Endothelial cell (in vitro differentiated cells): ENCODE results near the gene PLEKHF1. TPM values are rescaled to one million over a fixed set of nuclear protein-coding genes. Genes with fewer than 3 reads are reported as not detected.

Experiments
- DNase-seq: peaks from one replicate; pipeline ENCODE4 v3.0.0; 2021; ENCODE audit warnings: low spot score
- H3K27ac Mint-ChIP-seq: one replicate; pipeline ENCODE4 v1.8.0; 2021; ENCODE audit warnings: mixed read lengths, inconsistent platforms; ENCODE audit not compliant: unreplicated experiment
- H3K27me3 Mint-ChIP-seq: one replicate; pipeline ENCODE4 v1.8.0; 2021; ENCODE audit warnings: mild to moderate bottlenecking, moderate library complexity, mixed read lengths, inconsistent platforms; ENCODE audit not compliant: unreplicated experiment
- H3K36me3 Mint-ChIP-seq: one replicate; pipeline ENCODE4 v1.8.0; 2021; ENCODE audit warnings: mild to moderate bottlenecking, low read depth, mixed read lengths, inconsistent platforms; ENCODE audit not compliant: unreplicated experiment
- H3K4me1 Mint-ChIP-seq: one replicate; pipeline ENCODE4 v1.8.0; 2021; ENCODE audit warnings: mild to moderate bottlenecking, mixed read lengths, inconsistent platforms; ENCODE audit not compliant: unreplicated experiment
- H3K4me3 Mint-ChIP-seq: one replicate; pipeline ENCODE4 v1.8.0; 2021; ENCODE audit warnings: mild to moderate bottlenecking, mixed read lengths, inconsistent platforms; ENCODE audit not compliant: unreplicated experiment
- H3K9me3 Mint-ChIP-seq: one replicate; pipeline ENCODE4 v1.8.0; 2021; ENCODE audit warnings: mixed read lengths, inconsistent platforms; ENCODE audit not compliant: unreplicated experiment
- total RNA-seq: library from RNA; stranded (reverse); fragmentation: NEBNext Ultra II Directional; extraction: Animal tissue kit (Norgen Biotek cat#: 25700); gene quantifications from one replicate; pipeline ENCODE4 v1.2.1, GENCODE V29; 2021; ENCODE audit not compliant: unreplicated experiment
- TF ChIP-seq, protein P1 (sequence below): fragments of 200-600 bp; sonication (generic); IDR thresholded peaks from one replicate; pipeline ENCODE4 v1.5.0; 2021; ENCODE audit warnings: antibody characterized with exemption; ENCODE audit not compliant: unreplicated experiment

The PLEKHF1 gene
- total RNA-seq, 1 donor from 2014 or later, result 0.77 TPM

DNA sequence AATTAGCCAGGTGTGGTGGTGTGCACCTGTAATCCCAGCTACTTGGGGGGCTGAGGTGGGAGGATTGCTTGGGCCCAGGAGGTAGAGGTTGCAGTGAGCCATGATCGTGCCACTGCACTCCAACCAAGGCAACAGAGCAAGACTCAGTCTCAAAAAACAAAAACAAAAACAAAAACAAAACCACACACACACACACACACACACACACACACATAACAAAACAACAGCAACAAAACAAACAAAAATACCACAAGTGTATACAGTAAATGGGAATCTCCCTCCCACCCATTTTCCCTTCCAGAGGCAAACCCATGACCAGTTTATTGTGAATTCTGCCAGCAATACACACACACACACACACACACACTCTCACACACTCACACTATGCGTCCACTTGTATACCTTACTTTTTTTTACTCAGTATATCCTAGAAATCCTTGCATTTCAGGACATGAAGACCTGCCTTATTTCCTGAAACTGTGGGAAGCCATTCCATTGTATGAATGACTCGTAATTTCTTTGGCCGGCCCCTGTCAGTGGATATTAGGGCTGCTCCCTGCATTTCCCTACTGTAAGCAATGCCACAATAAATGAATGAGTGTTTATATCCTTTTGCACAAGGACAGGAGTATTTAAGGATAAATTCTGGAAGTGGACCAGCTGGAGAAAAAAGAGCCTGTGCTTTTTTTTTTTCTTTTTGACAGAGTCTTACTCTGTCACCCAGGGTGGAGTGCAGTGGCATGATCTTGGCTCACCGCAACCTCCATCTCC lies 6.9 kb upstream of the PLEKHF1 start:
- H3K27ac Mint-ChIP-seq, result no peak overlapping the region
- no peak overlapping the region for H3K4me3 Mint-ChIP-seq
- DNase-seq, result no peak
- peaks cover 4% of the 10 kb centered on the region for H3K4me1 Mint-ChIP-seq
- TF ChIP-seq, protein P1, sequence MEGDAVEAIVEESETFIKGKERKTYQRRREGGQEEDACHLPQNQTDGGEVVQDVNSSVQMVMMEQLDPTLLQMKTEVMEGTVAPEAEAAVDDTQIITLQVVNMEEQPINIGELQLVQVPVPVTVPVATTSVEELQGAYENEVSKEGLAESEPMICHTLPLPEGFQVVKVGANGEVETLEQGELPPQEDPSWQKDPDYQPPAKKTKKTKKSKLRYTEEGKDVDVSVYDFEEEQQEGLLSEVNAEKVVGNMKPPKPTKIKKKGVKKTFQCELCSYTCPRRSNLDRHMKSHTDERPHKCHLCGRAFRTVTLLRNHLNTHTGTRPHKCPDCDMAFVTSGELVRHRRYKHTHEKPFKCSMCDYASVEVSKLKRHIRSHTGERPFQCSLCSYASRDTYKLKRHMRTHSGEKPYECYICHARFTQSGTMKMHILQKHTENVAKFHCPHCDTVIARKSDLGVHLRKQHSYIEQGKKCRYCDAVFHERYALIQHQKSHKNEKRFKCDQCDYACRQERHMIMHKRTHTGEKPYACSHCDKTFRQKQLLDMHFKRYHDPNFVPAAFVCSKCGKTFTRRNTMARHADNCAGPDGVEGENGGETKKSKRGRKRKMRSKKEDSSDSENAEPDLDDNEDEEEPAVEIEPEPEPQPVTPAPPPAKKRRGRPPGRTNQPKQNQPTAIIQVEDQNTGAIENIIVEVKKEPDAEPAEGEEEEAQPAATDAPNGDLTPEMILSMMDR, result no peak
- H3K9me3 Mint-ChIP-seq, result no peaks in the 10 kb centered on the region
- no peaks in the 10 kb centered on the region for H3K36me3 Mint-ChIP-seq
- H3K27me3 Mint-ChIP-seq, result peaks cover 7% of the 10 kb centered on the region

DNA sequence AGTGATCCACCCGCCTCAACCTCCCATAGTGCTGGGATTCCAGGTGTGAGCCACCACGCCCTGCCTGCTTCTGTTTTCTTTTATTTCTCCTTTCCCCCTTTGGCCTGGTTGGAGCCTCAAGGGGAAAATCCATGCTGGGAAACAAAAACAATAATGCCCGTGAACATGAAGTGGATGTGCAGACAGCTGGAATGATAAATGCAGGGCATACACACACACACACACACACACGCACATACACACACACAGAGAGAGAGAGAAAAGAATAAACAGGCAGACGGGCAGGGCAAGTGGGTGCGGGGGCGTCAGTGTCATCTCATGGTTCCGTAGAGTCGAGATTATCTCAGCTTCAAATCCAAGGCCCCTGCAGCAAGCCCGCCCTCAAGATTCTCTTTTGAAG lies 4.4 kb upstream of the PLEKHF1 start:
- Mint-ChIP-seq H3K27ac (no peak overlapping the region), H3K27me3 (peaks cover 10% of the 10 kb centered on the region), H3K4me3 (no peak overlapping the region), H3K36me3 (no peaks in the 10 kb centered on the region), H3K9me3 (no peaks in the 10 kb centered on the region), H3K4me1 (peaks cover 8% of the 10 kb centered on the region)
- no peak for DNase-seq
- TF ChIP-seq, protein P1, result no peak

DNA sequence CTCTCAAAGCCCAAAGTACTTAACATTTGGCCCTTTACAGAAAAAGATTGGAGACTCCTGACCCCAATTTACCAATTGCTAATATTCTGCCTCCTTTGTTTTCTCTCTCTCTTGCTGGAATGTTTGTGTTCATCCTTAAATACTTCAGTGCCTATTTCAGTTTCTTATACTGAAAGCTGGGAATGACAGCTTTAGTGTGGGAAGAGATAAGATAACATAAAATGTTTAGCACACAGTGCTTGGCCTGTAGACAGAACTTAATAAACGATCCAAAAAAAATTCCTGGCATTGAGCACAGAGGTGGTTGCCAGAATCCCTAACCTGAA lies 3.0 kb upstream of the PLEKHF1 start:
- Mint-ChIP-seq H3K4me1 (peaks cover 16% of the 10 kb centered on the region), H3K27ac (no peak overlapping the region), H3K36me3 (no peaks in the 10 kb centered on the region), H3K4me3 (no peak overlapping the region), H3K9me3 (no peaks in the 10 kb centered on the region), H3K27me3 (peaks cover 18% of the 10 kb centered on the region)
- no peak for DNase-seq
- TF ChIP-seq, protein P1, result no peak

DNA sequence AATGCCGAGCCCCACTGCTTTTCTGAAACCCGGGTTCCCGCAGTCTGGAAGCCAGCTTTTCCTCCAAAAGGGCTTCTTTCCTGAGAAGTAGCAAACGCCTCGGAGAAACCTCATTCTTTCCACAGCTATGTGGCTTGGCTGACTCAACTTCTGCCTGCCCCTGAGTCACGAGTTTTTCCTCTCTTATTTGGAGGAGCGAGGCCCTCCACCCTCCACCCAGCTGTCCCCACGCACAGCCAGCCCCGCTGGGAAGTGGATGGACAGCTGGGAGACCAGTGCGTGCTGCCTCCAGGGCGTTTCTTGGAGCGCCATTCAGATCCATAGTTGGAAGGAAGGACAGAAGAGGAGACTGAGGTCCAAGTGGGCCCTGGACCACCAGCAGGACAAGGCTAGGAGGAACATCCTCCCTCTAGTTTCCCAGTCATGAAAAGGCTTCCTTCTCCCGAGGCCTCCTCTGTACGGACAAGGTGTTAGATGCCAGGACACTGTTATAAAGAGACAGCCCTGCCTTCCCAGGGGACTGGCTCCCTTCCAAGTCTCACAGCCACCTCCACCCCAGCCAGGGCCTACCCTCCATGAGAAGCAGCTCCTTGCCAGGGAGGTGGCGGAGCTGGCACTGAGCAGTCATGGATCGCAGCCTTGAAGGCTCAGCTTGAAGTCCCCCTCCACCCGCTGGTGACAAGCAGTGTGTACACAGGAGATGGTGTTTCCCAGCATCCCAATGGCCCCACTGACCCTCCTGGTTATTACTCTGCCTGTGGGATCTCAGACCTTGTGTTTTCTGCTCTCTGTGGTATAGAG lies 2.5 kb upstream of the PLEKHF1 start:
- H3K27me3 Mint-ChIP-seq, result peaks cover 20% of the 10 kb centered on the region
- H3K27ac Mint-ChIP-seq, result no peak overlapping the region
- TF ChIP-seq, protein P1, result no peak
- H3K9me3 Mint-ChIP-seq, result no peaks in the 10 kb centered on the region
- peaks cover 16% of the 10 kb centered on the region for H3K4me1 Mint-ChIP-seq
- no peaks in the 10 kb centered on the region for H3K36me3 Mint-ChIP-seq
- DNase-seq, result no peak
- no peak overlapping the region for H3K4me3 Mint-ChIP-seq
